ENCODE data around the gene PLA2G6. TPM values are rescaled to one million over a fixed set of nuclear protein-coding genes. Genes with fewer than 3 reads are reported as not detected.

PLA2G6 gene
- total and polyA plus RNA-seq, 2 of the 13 experiments (the other 11 are each of a cell fraction or from before 2014, with no cell fraction given): 4.8 to 11.5 TPM

GRCh38 chr22:38175206-38176118 is 6.2 kb downstream of the PLA2G6 start:
- Histone ChIP-seq H4K20me1 (ENCODE audit: insufficient read depth, low read length) (no peaks in the 10 kb centered on the region), H3K27me3 (ENCODE audit: control insufficient read depth in 1 of 2, insufficient read depth in 2 of 2, low read length in 2 of 2) (no peaks in the 10 kb centered on the region), H2AFZ (ENCODE audit: low read length) (no peak overlapping the region), H3K79me2 (ENCODE audit: insufficient read depth, low read length) (no peaks in the 10 kb centered on the region), H3K4me3 (replicated peaks in 1 of 3; ENCODE audit: insufficient read depth in 1 of 3, low read depth in 2 of 3, low read length in 3 of 3) (no peak overlapping the region), H3K4me2 (ENCODE audit: low read depth, low read length) (no peak overlapping the region), H3K36me3 (replicated peaks in 1 of 2; ENCODE audit: control insufficient read depth in 1 of 2, insufficient read depth in 2 of 2, low read length in 2 of 2) (no peaks in the 10 kb centered on the region), H3K27ac (ENCODE audit: extremely low read length, insufficient read depth, low read length) (no peak overlapping the region), H3K9ac (ENCODE audit: insufficient read depth, low read depth, low read length) (no peak overlapping the region), H3K9me3 (ENCODE audit: low read length) (no peaks in the 10 kb centered on the region), H3K4me1 (ENCODE audit: insufficient read depth, low read length) (peaks cover 65% of the 10 kb centered on the region)
- FAIRE-seq (no peak), DNase-seq (ENCODE audit: low spot score) (no peak), ATAC-seq (no peak)
- no peak for TF ChIP-seq DBP (CRISPR knock-in tag; IDR thresholded peaks at IDR 0.05; ENCODE audit: not compliant biosample characterization)
- no peak for TF ChIP-seq ZNF7 (CRISPR knock-in tag; IDR thresholded peaks at IDR 0.05)
- no peak for TF ChIP-seq ZNF256 (CRISPR knock-in tag; conservative IDR thresholded peaks at IDR 0.05)
- no peak for TF ChIP-seq IKZF4 (CRISPR knock-in tag; IDR thresholded peaks at IDR 0.05; ENCODE audit: borderline replicate concordance, low read depth, not compliant biosample characterization)
- TF ChIP-seq ZNF441 (CRISPR knock-in tag; IDR thresholded peaks at IDR 0.05; ENCODE audit: borderline replicate concordance): no peak
- TF ChIP-seq ELF4 (CRISPR knock-in tag; IDR thresholded peaks at IDR 0.05; ENCODE audit: borderline replicate concordance): no peak
- no peak for TF ChIP-seq ZSCAN31 (CRISPR knock-in tag; IDR thresholded peaks at IDR 0.05; ENCODE audit: low read depth)
- no peak for TF ChIP-seq ARID2 (CRISPR knock-in tag; IDR thresholded peaks at IDR 0.05; ENCODE audit: borderline replicate concordance)
- no peak for TF ChIP-seq SOX5 (CRISPR knock-in tag; IDR thresholded peaks at IDR 0.05; ENCODE audit: borderline replicate concordance)
- no peak for TF ChIP-seq ZNF20 (CRISPR knock-in tag; IDR thresholded peaks at IDR 0.05)
- TF ChIP-seq SNRNP70 (IDR thresholded peaks at IDR 0.05; ENCODE audit: low read depth, low read length): no peak
- no peak for TF ChIP-seq CEBPG (CRISPR knock-in tag; IDR thresholded peaks at IDR 0.05)
- TF ChIP-seq ARNT (IDR thresholded peaks at IDR 0.05): no peak
- TF ChIP-seq YEATS4 (CRISPR knock-in tag; IDR thresholded peaks at IDR 0.05; ENCODE audit: borderline replicate concordance): no peak
- TF ChIP-seq AFF4 (CRISPR knock-in tag; IDR thresholded peaks at IDR 0.05): no peak
- no peak for TF ChIP-seq MEIS1 (CRISPR knock-in tag; IDR thresholded peaks at IDR 0.05; ENCODE audit: borderline replicate concordance)
- no peak for TF ChIP-seq RELA (CRISPR knock-in tag; IDR thresholded peaks at IDR 0.05)
- TF ChIP-seq NCOA2 (CRISPR knock-in tag; IDR thresholded peaks at IDR 0.05): no peak
- 96% methylated on average over 17 of the region's 17 CpGs for WGBS (ENCODE audit: low lambda C conversion rate)
- POLR2A ChIA-PET: interaction anchor here (0.6 to 4.0 kb wide), 3 partner anchors 10 to 514 kb away, joined by 3 to 46 read pairs (median 3); partner anchors contain the start of gene MAFF
- in situ Hi-C loops (cut with HindIII; ENCODE audit: extremely low pct_ligation_motif_present, low pct_unique_long_range_greater_than_20kb): no loop called here
- intact Hi-C loops (cut with micrococcal nuclease; ENCODE audit: unreplicated experiment): no loop called here
- BruUV-seq (replicated peaks): no TSS peak
- CTCF ChIA-PET (ENCODE audit: low intra/inter-chr PET ratio, low total read pairs): no interaction called here
